HG03108 (cell line): ENCODE measurements around the gene HMGN4.
"Not testable (repeated sequence)": the region's sequence is repeated elsewhere in the genome, so short reads cannot be mapped to it uniquely, and the experiment has no call there.

ENCODE experiments used
- ATAC-seq: cut with Tn5 transposase; IDR thresholded peaks from one replicate; pipeline ENCODE4 v1.9.1; 2021; ENCODE audit warnings: moderate library complexity; ENCODE audit not compliant: unreplicated experiment

The HMGN4 gene

DNA sequence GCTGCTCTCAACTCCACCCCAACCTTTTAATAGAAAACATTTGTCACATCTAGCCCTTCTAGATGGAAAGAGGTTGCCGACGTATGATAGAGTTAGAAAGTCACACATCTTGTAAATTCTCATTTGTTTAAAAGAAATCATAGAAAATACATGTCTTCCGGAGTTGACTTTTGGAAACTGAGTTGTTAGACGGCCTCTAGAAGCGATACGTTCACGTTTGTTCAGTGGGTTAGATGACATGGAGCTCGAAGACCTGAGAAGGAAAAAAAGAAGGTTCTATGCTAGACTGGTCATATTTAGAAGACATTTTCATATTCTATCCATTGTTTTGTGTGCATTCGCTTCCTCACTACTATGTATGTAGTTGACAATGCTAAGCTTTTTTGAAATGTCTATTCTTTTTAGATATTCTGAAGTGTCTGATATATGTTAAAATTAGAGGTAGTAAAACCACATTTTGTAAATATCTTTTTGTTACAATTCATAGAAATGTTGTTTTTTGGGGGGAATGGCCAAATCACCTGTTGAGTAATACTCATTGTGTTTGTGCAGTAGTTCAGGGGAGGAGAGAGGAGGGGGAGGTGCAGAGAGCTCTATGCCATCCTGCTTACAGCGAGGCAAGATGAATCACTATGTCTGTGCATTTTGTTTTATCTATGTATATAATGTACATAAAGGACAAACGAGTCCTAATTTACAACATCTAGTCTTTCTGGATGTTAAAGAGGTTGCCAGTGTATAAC lies 15.5 kb upstream of the HMGN4 start:
- ATAC-seq = not testable (repeated sequence)

- ATAC-seq = not testable (repeated sequence)
Measured at GRCh38 chr6:26524314-26524713, 13.9 kb upstream of the HMGN4 start.

DNA sequence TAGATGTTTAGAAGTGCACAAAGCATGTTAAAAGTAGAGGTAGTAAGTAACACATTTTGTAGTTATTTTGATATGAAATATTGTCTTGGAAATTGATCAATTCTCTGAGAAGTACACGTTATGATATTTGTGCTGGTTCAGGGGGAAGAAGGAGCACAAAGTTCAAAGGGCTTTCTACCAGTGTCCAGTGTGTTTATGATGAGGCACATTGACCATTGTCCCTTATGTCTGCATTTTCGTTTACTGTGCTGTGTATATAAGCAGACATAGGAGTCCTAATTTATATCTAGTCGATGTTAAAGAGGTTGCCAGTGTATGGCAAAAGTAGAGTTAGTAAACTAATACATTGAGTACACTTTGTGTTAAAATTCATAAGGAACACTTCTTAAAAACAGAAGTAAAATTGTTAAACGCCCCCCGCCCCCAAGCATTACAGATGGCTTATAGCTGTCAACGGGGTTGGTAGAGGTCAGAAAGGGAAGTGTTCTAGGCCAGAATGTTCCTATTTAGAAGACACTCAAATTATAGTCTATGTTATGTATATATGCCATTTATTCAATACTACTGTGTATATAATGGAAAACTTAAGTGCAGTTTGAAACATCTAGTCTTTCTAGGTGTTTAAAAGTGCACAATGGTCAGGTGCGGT lies 13.3 kb upstream of the HMGN4 start:
- ATAC-seq = no peak

DNA sequence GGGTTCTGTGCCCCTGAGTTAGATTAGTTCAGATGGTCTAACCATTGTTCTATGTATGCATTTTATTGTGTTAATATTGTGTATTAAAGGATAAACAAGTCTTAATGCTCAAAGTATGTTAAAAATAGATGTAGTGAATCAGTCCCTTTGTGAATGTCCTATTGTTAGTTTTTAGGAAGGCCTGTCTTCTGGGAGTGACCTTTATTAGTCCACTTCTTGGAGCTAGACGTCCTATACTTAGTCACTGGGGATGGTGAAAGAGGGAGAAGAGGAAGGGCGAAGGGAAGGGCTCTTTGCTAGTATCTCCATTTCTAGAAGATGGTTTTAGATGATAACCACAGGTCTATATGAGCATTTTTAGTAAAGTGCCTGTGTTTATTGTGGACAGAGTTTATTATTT lies 12.3 kb upstream of the HMGN4 start:
- no peak for ATAC-seq

- ATAC-seq = no peak
Measured at GRCh38 chr6:26526928-26527327, 11.2 kb upstream of the HMGN4 start.

DNA sequence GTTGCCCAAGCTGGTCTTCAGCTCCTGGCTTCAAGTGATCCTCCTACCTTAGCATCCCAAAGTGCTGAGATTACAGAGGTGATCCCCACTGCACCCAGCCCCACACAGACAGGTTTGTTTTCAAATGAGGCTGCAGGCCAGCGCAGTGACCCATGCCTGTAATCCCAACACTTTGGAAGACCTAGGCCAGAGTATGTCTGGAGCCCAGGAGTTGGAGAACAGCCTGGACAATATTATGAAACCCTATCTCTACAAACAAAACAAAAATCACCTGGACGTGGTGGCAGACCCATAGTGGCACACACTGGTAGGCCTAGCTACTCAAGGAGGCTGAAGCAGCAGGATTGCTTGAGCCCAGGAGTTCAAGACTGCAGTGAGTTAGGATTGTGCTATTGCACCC lies 8.0 kb upstream of the HMGN4 start:
- no peak for ATAC-seq

DNA sequence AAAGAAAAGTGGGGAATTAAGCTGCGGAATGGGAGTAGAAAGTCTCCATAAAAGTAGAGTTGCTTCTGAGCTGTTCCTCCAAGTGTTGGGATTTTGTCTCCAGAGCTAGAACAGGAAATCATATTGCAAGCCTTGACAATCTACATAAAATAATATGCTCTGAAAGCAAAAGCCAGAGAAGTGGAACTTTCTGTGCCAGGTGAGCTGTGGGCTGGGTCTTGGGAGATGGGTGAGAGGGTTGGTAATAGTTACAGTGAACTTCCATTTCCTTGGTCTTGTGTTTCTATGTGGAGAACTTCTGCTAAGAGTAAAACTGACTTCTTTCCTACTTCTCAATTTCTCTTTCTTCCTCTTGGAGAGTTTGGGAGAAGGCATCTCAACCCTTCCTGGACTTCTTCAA lies 6.3 kb upstream of the HMGN4 start:
- no peak for ATAC-seq

DNA sequence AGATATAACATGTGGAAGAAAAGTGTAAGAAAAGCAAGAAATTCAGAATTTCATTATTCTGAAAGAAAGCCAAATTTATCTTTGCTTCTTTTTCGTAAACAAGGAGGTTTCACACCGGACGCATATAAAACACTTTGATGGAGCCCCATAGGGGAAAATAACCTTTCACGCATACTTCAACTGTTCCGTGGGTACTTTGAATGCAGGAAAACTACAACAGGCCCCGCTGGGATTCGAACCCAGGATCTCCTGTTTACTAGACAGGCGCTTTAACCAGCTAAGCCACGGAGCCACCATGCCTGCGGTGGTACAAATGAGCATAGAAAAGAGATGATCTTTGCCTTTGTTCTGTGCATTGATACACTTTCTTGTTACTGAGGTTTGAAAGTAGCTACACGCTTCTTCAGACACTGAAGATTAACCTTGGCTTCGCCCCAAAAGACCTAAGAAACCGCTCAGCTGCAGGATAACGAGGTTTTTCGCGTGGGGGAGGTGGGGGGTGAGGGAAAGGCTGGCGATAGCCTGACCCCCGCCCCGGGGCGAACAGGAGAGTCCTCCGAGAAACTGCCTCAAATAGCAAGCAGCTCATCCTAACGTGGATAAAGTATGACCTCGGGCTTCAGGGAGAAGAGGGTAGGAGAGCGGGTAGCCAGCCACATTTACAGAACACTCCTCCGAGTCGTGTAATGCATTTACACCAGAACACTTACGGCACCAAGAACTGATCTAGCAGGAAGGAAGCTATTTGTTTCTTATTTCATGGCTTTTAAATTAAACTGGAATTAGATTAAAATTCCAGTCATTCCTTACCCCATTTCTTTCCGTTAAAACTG lies 5.3 kb upstream of the HMGN4 start:
- no peak for ATAC-seq

- no peak for ATAC-seq
Measured at GRCh38 chr6:26533532-26533931, 4.6 kb upstream of the HMGN4 start.

DNA sequence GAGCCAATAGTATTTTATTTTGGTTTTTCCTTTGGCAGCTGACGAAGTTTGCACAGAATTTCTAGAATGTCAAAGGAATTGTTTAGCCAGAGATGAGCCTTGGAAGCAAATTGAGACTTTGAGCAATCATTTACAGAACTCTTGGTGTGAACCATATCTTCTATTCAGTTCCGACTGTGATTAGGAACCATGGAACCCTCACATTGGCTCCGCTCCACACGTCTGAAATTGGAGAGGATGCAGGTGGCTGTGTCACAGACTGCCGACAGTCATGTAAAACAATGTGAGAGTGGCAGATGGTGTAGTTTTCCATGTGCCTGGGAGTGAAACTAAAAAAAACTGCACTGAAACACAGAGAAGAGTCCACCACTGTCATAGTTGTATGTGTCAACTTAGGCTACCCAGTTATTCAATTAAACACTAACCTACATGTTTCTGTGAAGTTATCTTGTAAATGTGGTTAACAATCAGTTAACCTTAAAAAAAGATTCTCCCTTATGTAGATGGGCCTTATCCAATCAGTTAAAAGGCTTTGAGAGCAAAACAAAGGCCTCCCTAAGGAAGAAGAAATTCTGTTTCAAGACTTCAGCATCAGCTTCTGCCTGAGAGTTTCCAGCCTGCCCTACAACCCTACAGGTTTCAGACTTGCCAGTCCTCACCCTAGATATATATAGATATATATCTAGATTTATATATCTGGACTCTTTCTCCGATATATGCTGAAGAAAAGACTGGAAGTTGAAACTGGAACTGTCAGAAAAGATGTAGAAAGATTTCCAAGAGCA lies 3.3 kb upstream of the HMGN4 start:
- no peak for ATAC-seq

- ATAC-seq = peak; percentile 27
Measured at GRCh38 chr6:26536571-26537159, 1.5 kb upstream of the HMGN4 start.

- peak; percentile 39 for ATAC-seq
Measured at GRCh38 chr6:26537160-26537845, 863 bp upstream of the HMGN4 start.

DNA sequence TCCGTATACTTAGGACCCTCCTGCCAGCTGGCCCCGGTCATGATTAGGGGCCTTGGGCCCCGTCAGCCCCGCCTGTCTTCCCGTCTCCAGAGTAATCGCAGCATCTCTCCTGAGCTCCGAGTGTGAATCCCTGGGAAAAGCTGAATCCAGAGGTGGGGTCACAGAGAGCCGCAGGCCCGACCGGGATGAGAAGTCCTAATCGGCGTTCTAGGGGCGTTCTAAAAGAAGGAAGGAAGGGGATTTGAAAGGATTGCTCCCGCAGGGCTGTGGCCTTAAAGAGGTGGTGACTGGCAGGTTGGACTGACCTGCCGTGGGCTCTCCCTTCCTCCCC lies 371 bp downstream of the HMGN4 start:
- no peak for ATAC-seq

- ATAC-seq = no peak
Measured at GRCh38 chr6:26539071-26539615, 977 bp downstream of the HMGN4 start.

DNA sequence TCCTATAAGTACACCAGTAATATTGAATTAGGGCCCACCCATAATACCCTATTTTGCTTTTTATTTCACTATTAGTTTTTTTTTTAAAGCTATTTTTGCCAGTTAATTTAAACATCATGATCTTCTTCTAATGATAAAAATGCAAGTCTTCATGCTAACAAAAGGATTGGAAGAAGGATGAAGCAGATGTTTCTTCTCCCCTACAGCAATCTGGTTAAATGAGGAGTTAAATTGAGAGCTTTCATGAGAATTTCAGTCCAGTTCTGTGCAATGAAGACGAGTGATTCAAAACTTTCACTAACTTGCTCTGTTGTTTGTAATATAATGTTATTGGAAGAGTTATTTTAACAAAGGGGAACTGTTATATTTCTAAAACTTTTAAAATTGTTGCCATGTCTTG lies 3.4 kb downstream of the HMGN4 start:
- ATAC-seq = no peak

DNA sequence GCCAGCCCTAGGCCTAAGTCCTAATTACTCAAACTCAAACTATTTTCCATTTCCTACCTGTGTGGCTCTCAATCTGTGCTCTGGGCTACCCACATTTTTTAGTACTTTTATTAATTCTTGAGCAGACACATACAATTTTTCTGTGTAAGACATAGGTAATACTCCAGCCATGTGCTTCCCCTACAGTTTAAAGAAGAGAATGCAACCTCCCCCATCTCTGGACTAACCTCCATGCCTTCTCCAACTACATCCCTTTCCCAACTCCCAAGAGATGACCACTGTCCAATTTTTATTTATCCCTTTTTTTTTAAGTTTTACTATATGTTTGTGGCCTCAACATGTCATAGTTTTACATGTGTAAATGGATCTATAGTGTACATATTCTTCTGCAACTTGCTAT lies 5.8 kb downstream of the HMGN4 start:
- no peak for ATAC-seq

GRCh38 chr6:26544473-26544872 lies 6.3 kb downstream of the HMGN4 start:
- no peak for ATAC-seq

- ATAC-seq = no peak
Measured at GRCh38 chr6:26545627-26546026, 7.5 kb downstream of the HMGN4 start.

- ATAC-seq = not testable (repeated sequence)
Measured at GRCh38 chr6:26547363-26547762, 9.2 kb downstream of the HMGN4 start.
